ENCODE data around the gene GRIA4.

Gene GRIA4

DNA sequence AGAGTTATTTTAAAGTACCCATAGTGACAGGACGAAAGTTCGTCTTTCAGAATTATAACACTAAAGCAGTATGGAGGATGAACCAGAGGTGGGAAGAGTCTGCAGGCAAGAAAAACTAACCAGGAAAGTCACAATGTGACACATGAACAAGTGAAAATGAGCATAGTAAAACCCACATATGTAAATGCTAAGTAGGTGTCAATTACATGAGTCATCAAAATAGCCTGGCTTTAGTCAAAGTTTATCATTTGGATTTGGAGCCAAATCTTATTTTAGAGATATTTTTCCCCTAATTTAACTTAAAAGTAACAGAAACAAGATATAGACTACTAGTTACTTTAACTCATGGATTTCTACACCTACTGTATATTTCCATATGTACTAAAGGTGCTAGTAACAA lies 159.8 kb downstream of the GRIA4 start:
- no peak for TF ChIP-seq GATA3 (IDR thresholded peaks at IDR 0.05; ENCODE audit: low read depth, low read length)

GRCh38 chr11:105774899-105775298 lies 165.0 kb downstream of the GRIA4 start:
- no peak for TF ChIP-seq GATA3 (IDR thresholded peaks at IDR 0.05; ENCODE audit: low read depth, low read length)
- TF ChIP-seq GATA2 (IDR thresholded peaks at IDR 0.05; ENCODE audit: low read depth, low read length) = no peak

GRCh38 chr11:105780781-105781525 lies 171.1 kb downstream of the GRIA4 start:
- TF ChIP-seq GATA2 (IDR thresholded peaks at IDR 0.05; ENCODE audit: low read depth, low read length) (no peak), GATA3 (IDR thresholded peaks at IDR 0.05; ENCODE audit: low read depth, low read length) (no peak)

DNA sequence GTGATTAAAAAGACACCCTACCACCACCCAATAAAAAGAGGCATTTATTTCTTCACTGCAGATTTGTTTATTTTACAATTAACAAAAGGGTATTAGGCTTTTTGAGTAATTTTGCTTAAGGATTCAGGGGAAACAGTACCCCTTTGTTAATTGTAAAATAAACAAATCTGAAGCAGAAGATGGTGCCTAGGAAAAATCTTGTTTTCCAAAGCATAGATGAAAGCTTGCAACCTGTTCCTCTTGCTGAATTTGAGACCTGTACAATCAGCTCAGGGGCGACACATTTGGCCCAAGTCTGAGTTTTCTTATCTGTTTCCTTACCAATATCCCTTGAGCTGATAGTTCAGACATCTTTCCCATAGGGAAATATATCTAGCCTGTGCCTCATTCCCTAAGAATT lies 171.9 kb downstream of the GRIA4 start:
- no peak for TF ChIP-seq GATA3 (IDR thresholded peaks at IDR 0.05; ENCODE audit: low read depth, low read length)
- TF ChIP-seq GATA2 (IDR thresholded peaks at IDR 0.05; ENCODE audit: low read depth, low read length) = no peak

DNA sequence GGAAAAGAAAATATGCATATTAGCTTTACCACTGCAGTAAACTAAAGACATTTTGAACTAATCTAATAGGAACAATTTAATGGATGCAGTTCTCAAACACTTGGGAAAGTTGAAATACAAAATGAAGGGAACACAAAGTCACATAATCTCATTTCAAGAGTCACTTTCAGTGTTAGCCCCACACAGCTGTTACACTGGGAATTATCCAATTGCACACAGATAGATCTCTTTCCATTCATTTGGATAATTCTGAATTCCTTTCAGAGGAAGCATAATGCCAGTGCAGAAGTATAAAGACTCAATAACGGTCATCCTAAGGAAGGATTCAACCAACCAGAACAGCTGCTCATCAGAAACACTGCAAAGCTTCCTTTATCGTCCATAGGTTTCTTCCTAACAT lies 173.3 kb downstream of the GRIA4 start:
- TF ChIP-seq GATA3 (IDR thresholded peaks at IDR 0.05; ENCODE audit: low read depth, low read length) (no peak), GATA2 (IDR thresholded peaks at IDR 0.05; ENCODE audit: low read depth, low read length) (no peak)

DNA sequence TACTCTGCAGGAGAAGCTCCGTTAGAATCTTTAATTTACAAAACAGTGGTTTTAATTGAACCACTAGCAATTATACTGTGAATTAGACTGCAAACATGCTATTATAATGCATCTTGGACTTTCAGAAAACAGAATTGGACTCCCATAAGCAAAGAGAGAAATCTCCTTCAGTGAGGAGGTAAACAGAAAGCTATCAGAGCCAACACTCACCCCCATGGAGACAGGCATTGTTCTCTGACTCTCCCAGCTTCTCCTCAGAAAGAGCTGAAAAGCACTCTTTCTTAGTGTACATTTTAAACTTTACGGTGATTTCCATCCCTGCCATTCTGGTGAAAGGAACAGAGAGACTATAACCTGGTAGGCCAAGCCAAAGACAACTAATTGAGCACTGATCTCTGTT lies 176.9 kb downstream of the GRIA4 start:
- TF ChIP-seq GATA3 (IDR thresholded peaks at IDR 0.05; ENCODE audit: low read depth, low read length) = no peak
- no peak for TF ChIP-seq GATA2 (IDR thresholded peaks at IDR 0.05; ENCODE audit: low read depth, low read length)

DNA sequence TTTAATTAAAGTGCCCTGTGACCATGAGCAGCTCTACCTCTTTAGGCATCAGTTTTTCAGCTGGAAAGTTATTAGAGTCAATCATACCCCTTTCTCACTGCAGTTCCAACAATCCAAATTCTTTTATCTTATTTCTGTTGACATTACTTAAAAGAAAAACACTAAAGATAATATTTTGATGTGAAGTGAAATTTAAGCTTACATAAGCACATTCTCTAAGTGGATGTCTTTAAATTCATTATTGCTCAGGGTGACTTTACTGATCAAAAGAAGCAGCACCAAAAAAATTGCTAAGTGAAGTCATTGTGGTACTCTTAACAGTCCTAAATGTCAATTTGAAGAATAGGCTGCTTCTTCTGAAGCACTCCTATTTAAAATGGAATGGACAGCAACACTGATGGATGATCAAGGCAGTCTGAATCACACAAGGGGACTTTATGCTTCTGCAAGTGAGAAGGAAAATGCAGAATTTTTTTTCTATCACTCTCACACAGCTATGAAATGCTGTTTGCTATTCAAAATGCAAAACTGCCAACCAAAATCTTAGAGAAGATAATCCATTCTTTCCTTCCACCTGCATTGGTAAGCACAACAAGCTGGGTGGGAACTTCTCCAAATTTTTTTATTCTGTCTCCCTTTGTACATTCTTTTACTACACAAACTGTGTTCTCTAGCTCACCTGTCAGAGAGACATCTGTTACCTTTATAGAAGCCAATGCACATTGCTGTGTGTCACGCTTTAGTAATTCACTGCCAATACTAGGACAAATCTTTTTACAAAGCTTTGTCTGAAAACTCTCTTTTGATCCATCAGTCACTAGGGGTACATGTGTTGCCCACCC lies 179.9 kb downstream of the GRIA4 start:
- TF ChIP-seq GATA3 (IDR thresholded peaks at IDR 0.05; ENCODE audit: low read depth, low read length) (no peak), GATA2 (IDR thresholded peaks at IDR 0.05; ENCODE audit: low read depth, low read length) (no peak)

- no peak for TF ChIP-seq GATA2 (IDR thresholded peaks at IDR 0.05; ENCODE audit: low read depth, low read length)
- no peak for TF ChIP-seq GATA3 (IDR thresholded peaks at IDR 0.05; ENCODE audit: low read depth, low read length)
Observed at GRCh38 chr11:105790840-105791239, 181.0 kb downstream of the GRIA4 start.

DNA sequence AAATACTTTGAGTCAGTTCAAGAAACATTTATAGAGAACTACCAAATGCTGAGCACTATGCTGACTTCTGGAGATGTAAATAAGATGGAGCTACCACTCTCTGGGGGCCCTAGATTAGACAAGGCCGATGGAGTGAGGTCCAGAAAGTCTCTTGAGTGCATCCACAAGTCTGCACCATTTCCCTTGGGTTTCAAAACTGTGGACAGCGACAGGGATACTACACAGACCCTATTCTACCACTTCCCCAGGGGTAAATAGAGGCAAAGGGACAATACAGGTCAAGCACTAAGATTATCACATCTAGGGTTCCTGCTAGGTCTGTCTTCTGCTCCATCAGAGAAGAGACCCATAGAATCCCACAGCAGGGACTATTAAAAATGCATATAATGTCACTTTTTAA lies 183.2 kb downstream of the GRIA4 start:
- no peak for TF ChIP-seq GATA2 (IDR thresholded peaks at IDR 0.05; ENCODE audit: low read depth, low read length)
- TF ChIP-seq GATA3 (IDR thresholded peaks at IDR 0.05; ENCODE audit: low read depth, low read length) = no peak

DNA sequence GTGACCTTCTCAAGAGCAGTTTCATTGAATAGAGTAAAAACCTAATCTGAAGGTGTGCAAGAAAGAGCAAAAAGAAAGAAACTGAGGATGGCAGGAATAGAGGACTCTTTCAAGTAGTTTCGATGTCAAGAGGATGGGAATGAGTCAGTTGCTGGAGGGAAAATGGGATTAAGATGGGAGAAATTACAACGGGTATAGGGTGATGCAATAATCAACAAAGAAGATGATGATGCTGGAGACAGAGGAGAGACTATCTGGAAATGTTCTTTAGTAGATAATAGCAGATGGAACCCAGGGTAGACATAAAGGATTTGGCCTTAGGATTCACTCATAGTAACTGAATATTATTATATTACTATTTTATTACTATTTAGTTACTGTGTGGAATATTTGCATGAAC lies 189.4 kb downstream of the GRIA4 start:
- TF ChIP-seq GATA3 (IDR thresholded peaks at IDR 0.05; ENCODE audit: low read depth, low read length) = no peak
- TF ChIP-seq GATA2 (IDR thresholded peaks at IDR 0.05; ENCODE audit: low read depth, low read length) = no peak

DNA sequence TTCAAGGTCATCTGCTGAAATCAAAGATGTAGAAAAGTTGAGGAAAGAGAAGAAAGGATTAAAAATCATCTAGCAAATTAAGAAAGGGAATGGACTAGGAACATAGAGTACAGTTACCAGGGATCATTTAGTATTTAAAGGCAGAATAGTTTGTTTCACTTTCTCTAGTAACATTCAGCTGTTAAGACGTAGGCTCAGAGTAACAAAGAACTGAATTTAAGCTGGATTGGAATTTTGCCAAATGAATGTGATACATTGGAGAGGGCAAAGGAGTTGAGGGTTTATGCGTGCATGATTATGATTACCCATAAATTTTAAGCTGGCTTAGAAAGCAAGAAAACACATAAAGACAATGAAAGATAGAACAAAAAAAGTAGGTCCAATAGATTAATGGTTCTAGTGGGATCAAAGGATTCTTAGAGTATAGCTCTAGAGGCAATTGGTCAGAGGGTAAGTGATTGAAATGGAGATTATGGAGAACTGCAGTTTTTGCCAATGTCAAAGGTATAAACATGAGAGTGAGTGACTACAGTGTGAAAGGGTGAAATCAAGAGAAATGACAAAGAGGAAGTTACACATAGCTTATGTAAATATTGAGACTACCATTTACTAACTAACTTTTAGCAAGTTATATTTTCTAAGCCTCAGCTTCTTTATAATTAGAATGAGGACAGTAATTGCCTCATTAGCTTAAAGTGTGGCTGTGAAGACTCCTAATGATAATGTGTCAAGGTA lies 190.0 kb downstream of the GRIA4 start:
- TF ChIP-seq GATA3 (IDR thresholded peaks at IDR 0.05; ENCODE audit: low read depth, low read length) (no peak), GATA2 (IDR thresholded peaks at IDR 0.05; ENCODE audit: low read depth, low read length) (no peak)

GRCh38 chr11:105802390-105802789 lies 192.5 kb downstream of the GRIA4 start:
- no peak for TF ChIP-seq GATA3 (IDR thresholded peaks at IDR 0.05; ENCODE audit: low read depth, low read length)
- TF ChIP-seq GATA2 (IDR thresholded peaks at IDR 0.05; ENCODE audit: low read depth, low read length) = no peak

DNA sequence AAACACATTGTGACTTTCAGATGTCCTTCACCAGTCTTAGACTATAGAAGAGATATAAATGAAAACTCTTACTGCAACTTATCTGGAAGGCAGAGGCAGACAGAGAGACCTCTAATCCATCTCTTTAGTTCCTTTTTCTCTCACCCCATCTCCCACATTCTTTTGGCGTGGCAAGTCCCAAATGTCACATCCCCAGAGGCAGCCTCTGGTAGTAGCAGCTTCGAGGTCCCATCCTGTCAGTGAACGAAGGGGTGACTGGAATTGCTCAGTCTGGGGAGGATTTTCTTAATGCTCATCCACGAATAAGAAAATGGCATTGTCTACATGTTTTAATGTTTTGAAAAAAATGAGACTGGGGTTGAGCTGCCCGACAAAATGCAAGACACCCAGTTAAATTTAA lies 201.4 kb downstream of the GRIA4 start:
- TF ChIP-seq GATA3 (IDR thresholded peaks at IDR 0.05; ENCODE audit: low read depth, low read length) (no peak), GATA2 (IDR thresholded peaks at IDR 0.05; ENCODE audit: low read depth, low read length) (no peak)

- TF ChIP-seq GATA3 (IDR thresholded peaks at IDR 0.05; ENCODE audit: low read depth, low read length) (no peak), GATA2 (IDR thresholded peaks at IDR 0.05; ENCODE audit: low read depth, low read length) (no peak)
Observed at GRCh38 chr11:105821372-105821771, 211.5 kb downstream of the GRIA4 start.
